Muscle layer of colon (tissue), 2 donors: ENCODE measurements around the gene SRPRA.

Experiments used
- H3K27ac ChIP-seq: one replicate; pipeline ENCODE4 v1.7.0; 2013; ENCODE audit warnings: low read depth, mild to moderate bottlenecking, low read length, moderate library complexity
- H3K27me3 ChIP-seq, 2 donors: one replicate each; pipeline ENCODE4 v1.7.0; 2013; ENCODE audit warnings: low read length in 2 of 2, mild to moderate bottlenecking in 2 of 2; ENCODE audit not compliant: insufficient read depth in 2 of 2, control insufficient read depth in 1 of 2
- H3K36me3 ChIP-seq: one replicate; pipeline ENCODE4 v1.7.0; 2013; ENCODE audit warnings: mild to moderate bottlenecking, low read length; ENCODE audit not compliant: insufficient read depth
- H3K4me1 ChIP-seq: one replicate; pipeline ENCODE4 v1.7.0; 2013; ENCODE audit warnings: mild to moderate bottlenecking, low read length; ENCODE audit not compliant: insufficient read depth
- H3K4me3 ChIP-seq, 2 donors: one replicate each; pipeline ENCODE4 v1.7.0; 2013; ENCODE audit warnings: low read length in 2 of 2, low read depth in 1 of 2, mild to moderate bottlenecking in 1 of 2, moderate library complexity in 1 of 2
- H3K9ac ChIP-seq: one replicate; pipeline ENCODE4 v1.7.0; 2013; ENCODE audit warnings: low read length
- H3K9me3 ChIP-seq: one replicate; pipeline ENCODE4 v1.7.0; 2013; ENCODE audit warnings: mild to moderate bottlenecking, low read length
- donor health status: abdominal sarcoma.
- donor health status: Adenocarcinoma of cecum.

SRPRA gene

DNA sequence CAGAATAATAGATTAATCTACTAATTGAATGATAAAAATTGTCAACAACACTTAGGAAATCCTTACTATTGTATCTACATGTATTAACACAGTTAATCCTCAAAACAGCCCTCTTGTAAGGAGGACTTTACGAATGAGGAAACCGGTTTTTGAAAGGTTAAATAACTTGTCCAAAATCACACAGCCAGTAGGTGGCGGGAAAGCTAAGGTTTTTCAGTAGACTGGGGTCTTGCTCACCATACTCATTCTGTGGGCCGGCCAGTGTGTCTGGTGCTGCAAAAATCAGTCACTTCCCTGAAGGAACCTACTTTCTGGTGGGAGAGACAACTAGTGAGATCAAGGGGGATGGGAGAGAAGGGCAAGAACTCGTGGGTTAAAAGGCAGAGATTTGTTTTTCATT, 39.0 kb upstream of the SRPRA start:
- H3K27me3 ChIP-seq: no peaks in the 10 kb centered on the region
- H3K9ac ChIP-seq: no peak overlapping the region
- H3K4me1 ChIP-seq: peaks cover 12% of the 10 kb centered on the region
- no peaks in the 10 kb centered on the region for H3K9me3 ChIP-seq
- H3K36me3 ChIP-seq: peaks cover 13% of the 10 kb centered on the region
- no peak overlapping the region for H3K27ac ChIP-seq
- no peak overlapping the region for H3K4me3 ChIP-seq

DNA sequence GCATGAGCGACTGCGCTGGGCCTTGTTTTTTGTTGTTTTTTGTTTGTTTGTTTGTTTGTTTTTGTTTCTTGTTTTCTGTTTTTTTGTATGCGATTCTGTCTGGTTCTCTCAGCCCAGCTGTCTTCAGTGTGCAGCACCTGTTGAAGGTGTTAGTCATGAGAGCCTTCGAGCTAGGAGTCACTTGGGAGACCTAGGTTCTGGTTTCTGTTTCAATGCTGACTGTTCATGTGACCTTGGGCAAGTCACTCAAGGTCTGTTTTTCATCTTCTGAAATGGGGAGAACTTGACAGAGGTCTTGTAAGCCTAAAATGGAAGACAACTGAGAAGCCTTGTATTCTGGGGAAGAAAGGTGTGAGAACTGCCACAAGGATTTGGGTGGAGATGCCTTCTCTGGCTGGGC, 37.0 kb upstream of the SRPRA start:
- H3K4me1 ChIP-seq: peaks cover 8% of the 10 kb centered on the region
- no peak overlapping the region for H3K27ac ChIP-seq
- H3K4me3 ChIP-seq: no peak overlapping the region
- H3K9ac ChIP-seq: no peak overlapping the region
- H3K9me3 ChIP-seq: no peaks in the 10 kb centered on the region
- peaks cover 15% of the 10 kb centered on the region for H3K36me3 ChIP-seq
- no peaks in the 10 kb centered on the region for H3K27me3 ChIP-seq

DNA sequence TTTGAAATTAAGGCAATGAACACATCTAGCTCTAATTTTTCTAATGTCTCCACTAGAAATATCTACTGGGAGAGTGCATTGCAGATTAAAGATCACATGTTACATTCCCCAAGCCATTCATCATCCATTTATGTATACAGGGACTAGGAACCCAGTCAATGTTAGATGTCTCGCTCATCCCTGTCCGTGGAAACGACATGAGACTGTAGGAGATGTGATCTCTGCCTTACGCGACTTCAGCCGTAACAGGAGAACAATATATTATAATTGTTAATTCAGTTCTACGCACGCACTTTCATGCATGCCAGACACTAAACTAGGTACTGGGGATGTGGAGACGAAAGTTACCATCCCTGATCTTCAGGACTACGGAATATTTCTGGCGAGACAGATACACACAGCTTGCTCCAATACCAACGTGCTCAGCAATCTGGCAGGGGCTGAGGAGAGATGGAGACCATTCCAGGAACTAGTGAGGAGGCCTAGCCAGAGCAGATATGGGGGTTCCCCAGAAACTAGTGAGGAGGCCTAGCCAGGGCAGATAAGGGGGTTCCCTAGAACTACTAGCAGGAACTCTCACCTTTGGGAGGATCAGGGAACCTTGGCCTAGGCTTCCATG, 35.9 kb upstream of the SRPRA start:
- Histone ChIP-seq H3K9ac (peak overlapping the region; percentile 61), H3K27me3 (no peaks in the 10 kb centered on the region)

DNA sequence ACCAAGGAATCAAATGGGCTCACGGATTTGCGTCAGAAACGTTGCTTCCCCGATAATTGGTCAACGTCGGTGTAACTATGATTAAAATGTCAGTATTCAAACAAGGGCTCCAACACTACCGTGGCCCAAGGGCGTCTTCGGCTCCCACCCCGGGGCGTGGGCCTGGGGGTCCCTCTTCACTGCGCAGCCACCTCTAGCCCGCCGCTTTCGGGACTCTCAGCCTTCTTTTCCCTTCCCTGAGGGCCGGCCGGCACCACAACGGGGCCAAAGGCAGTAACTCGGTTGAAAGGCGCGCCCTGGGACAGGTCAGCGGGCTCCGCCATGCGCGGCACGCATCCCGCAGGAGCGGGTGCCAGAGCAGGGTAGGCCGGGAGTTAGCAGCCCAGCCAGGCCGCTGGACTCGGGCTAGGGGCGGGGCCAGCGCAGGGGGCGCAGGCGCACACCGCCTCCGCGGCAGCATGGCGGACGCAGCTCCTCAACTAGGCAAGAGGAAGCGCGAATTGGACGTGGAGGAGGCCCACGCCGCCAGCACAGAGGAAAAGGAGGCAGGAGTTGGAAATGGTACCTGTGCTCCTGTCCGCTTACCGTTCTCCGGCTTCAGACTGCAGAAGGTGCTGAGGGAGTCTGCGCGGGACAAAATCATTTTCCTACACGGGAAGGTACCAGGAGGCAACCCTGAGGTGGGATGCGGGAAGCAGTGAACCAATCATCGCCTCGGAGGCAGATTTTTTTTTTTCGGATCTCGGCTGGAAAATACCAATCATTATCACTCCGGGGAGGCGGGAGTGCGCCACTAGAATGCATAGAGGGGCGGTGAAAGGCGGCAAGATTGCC, 35.1 kb upstream of the SRPRA start, which contains the start of gene DCPS:
Gene DCPS (plus strand): TSS at position 438 of the 834 bp plus-strand sequence. CDS start 21 bp downstream, at position 459.
- H3K4me3 ChIP-seq: peak within 1 kb of the TSS; percentile 54 to 91

More for the DNA sequence above, 35.9 kb upstream of the SRPRA start:
- Histone ChIP-seq H3K36me3 (peaks cover 15% of the 10 kb centered on the region), H3K27ac (peak overlapping the region; percentile 94), H3K4me1 (peaks cover 6% of the 10 kb centered on the region), H3K9me3 (no peaks in the 10 kb centered on the region), H3K4me3 (peak overlapping the region; percentile 54 to 91)

DNA sequence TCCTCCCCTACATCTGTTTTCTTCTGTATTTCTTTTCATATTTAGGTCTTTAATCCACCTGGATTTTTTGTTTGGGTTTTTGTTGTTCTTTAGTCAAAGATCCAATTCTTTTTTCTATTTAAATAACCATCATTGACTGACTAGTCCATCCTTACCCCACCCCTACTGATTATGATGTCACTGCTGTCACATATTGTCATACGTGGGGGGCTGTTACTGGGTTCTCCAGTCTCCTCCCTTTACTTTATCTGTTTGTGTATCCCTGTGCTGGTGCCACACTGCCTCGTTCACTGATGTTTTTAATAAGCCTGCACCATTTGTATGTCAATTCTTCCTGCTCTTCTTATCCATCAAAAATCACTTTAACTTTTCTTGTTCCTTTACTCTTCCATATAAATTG, 28.3 kb upstream of the SRPRA start:
- no peak overlapping the region for H3K27ac ChIP-seq
- no peak overlapping the region for H3K9ac ChIP-seq
- peaks cover 34% of the 10 kb centered on the region for H3K36me3 ChIP-seq
- H3K4me3 ChIP-seq: no peak overlapping the region
- no peaks in the 10 kb centered on the region for H3K4me1 ChIP-seq
- H3K9me3 ChIP-seq: no peaks in the 10 kb centered on the region
- no peaks in the 10 kb centered on the region for H3K27me3 ChIP-seq

More for the DNA sequence above, 35.1 kb upstream of the SRPRA start, which contains the start of gene DCPS:
- H3K9me3 ChIP-seq: no peaks in the 10 kb centered on the region
- H3K27ac ChIP-seq: peak within 1 kb of the TSS; percentile 94
- H3K9ac ChIP-seq: peak within 1 kb of the TSS; percentile 90
- H3K27me3 ChIP-seq: no peaks in the 10 kb centered on the region
- H3K36me3 ChIP-seq: peaks cover 14% of the 10 kb centered on the region
- peaks cover 6% of the 10 kb centered on the region for H3K4me1 ChIP-seq

DNA sequence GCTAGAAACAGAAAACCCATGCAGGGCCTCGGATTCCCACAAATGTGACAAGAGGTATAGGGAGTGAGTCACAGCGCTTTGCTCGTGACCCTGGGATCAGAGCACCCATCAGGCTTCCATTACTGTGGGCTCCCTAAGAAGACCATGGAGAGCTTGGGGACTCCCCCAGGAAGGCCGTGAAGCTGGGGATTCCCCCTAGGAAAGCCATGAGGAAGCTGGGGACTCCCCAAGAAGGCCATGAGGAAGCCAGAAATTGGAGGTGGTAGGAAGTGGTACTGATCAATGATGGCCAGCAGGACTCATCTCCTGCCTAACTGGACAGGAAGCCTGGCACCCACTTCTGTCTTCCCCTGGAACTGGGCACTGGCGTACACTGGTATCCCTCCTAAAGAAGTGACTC, 25.0 kb upstream of the SRPRA start:
- Histone ChIP-seq H3K4me1 (no peaks in the 10 kb centered on the region), H3K9me3 (no peaks in the 10 kb centered on the region), H3K4me3 (no peak overlapping the region), H3K9ac (no peak overlapping the region), H3K36me3 (peaks cover 49% of the 10 kb centered on the region), H3K27me3 (no peaks in the 10 kb centered on the region), H3K27ac (no peak overlapping the region)

DNA sequence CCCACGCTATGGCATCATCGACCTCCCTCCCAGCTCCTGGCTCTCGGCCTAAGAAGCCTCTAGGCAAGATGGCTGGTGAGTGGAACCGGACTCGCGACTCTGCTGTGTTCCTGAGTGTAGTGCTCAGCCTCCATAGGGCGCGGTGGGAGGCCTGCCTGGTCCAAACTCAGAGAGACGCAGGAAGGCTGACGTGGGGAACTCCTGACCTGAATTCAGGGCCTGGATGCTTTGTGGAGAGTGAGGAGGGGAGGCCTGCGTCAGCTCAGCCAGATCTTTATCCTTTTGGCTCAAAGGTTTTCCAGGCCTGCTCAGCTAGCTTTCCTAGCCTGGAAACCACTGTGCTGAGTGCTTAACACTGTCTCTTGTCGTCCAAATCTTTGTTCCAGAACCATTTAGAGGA, 22.2 kb upstream of the SRPRA start:
- Histone ChIP-seq H3K27me3 (no peaks in the 10 kb centered on the region), H3K9ac (no peak overlapping the region), H3K9me3 (no peaks in the 10 kb centered on the region), H3K27ac (no peak overlapping the region), H3K4me3 (no peak overlapping the region), H3K36me3 (peaks cover 51% of the 10 kb centered on the region), H3K4me1 (no peaks in the 10 kb centered on the region)

DNA sequence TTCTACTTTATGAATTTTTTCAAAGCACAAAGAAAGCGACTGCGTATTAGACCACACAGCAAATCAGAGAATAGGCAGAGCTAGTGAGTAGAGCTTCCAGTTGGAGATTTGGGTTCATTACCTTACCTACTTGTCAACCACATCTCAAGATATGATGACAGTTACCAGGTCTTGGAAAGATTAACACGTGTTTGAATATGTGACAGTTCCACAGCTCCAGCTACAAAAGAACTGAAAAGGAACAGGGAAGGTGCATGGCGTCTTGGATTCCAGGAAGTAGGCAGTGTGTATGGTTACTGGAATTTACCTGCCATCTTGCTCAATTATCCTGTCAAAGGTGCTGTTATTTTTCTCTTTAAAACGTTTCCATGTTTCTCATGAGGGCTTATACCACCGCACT, 19.5 kb upstream of the SRPRA start:
- Histone ChIP-seq H3K9me3 (no peaks in the 10 kb centered on the region), H3K9ac (no peak overlapping the region), H3K27me3 (no peaks in the 10 kb centered on the region), H3K36me3 (peaks cover 39% of the 10 kb centered on the region), H3K4me1 (no peaks in the 10 kb centered on the region), H3K4me3 (no peak overlapping the region), H3K27ac (no peak overlapping the region)

DNA sequence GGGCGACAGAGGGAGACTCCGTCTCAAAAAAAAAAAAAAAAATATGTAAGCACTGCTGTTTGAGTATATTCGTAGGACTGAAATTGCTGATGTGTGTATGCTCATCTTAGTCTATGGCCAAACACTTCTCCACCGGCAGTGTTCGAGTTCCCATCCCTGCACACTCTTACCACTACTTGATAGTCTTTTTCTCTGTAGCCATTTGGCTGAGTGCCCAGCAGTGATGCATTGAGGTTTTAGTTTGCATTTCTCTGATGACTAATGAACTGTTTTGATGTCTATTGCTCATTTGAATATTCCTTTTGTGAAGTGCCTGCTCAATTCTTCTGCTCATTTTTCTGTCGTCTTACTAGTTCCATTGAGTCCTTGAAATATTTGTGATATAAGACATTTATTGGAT, 16.1 kb upstream of the SRPRA start:
- Histone ChIP-seq H3K4me3 (no peak overlapping the region), H3K9me3 (no peaks in the 10 kb centered on the region), H3K4me1 (peaks cover 10% of the 10 kb centered on the region), H3K9ac (no peak overlapping the region), H3K27me3 (no peaks in the 10 kb centered on the region), H3K36me3 (peaks cover 12% of the 10 kb centered on the region), H3K27ac (no peak overlapping the region)

DNA sequence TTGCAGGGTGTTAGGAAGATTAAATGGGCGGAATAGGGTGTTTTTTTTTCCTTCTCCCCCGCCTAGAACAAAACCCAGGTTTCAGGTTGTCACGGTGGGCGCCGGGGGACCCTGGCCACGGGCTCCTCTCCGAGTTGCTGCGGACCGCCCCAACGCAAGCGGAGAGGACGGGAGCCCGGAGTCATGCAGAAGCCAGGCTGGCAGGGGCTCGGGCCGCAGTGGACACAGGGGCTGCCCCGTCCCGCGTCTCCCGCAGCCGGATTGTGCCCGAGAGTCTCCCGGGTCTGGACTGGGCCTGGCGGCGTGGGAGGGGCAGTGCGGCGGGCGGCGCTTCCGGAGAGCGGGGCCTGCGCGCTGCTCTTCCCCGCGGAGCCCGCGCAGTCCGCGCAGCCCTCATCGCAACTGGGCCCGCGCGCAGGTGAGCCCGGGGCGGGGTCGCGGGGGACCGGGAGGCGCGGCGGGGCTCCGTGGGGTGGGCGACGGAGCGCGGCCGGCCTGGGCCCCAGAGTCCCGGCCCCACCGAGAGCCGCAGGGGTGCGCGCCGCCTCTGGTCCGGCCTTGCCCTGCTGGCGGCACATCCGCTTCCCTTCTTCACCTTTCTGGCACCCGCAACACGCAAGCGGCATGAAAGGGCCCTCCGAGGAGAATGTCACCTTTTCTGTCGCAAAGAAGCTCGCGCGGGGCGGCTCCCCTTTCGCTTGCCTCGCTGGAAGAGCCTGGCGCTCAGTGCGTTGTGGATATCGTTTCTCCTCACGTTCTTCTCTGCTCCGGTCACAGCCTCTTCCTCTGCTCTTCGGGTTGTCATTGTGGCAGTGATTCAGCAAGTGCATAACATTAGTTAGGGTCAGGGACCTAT, 14.3 kb upstream of the SRPRA start, which contains the start of gene TIRAP:
Gene TIRAP (plus strand): TSS at position 358 of the 856 bp plus-strand sequence. CDS start 7,802 bp downstream, outside the sequence.
- Histone ChIP-seq H3K4me1 (peaks cover 10% of the 10 kb centered on the region), H3K36me3 (peaks cover 2% of the 10 kb centered on the region), H3K9me3 (no peaks in the 10 kb centered on the region), H3K27ac (peak within 1 kb of the TSS; percentile 84), H3K4me3 (peak within 1 kb of the TSS; percentile 75 to 95), H3K27me3 (no peaks in the 10 kb centered on the region), H3K9ac (peak within 1 kb of the TSS; percentile 71)

DNA sequence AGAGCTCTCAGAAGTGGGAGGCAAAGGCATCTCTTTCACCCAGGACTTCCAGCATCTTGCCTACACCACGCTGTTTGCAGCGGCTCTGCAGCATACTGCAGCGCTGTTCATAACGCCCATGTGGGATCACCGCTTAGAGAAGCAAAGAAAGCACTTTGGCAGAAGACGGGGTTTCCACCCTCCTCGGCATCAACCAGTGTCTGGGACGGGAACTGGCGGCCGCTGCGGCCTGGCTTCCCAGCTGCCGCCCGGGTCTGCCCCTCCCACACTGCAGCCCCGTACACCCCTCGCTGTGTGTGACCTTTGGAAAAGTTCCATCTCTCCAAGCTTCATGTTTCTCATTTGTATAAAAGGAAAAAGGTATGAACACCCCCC, 13.7 kb upstream of the SRPRA start:
- Histone ChIP-seq H3K9me3 (no peaks in the 10 kb centered on the region), H3K27ac (peak overlapping the region; percentile 78), H3K4me1 (peaks cover 10% of the 10 kb centered on the region), H3K36me3 (no peaks in the 10 kb centered on the region), H3K27me3 (no peaks in the 10 kb centered on the region), H3K4me3 (peak overlapping the region; percentile 28 to 95), H3K9ac (peak overlapping the region; percentile 38)
